A549 treated with Hydrocortisone at 1 μM for 4 hours (cell line): ENCODE measurements around the gene RPL38. TPM values are rescaled to one million over a fixed set of nuclear protein-coding genes. Genes with fewer than 3 reads are reported as not detected.

Experiments used
- total RNA-seq: library from RNA; stranded (reverse); fragments of 200-300 nt; extraction: Qiagen RNA extraction; gene quantifications from 5 replicates; pipeline ENCODE4 v1.2.3, GENCODE V29; 2022

Gene RPL38
- total RNA-seq, result 2,596 to 3,141 TPM (median 2,758 TPM) in 5 replicates

GRCh38 chr17:74203439-74204240, at the start of gene RPL38:
TSS of gene RPL38 (plus strand) at chr17:74203678. CDS start at chr17:74203956, 278 bp downstream.

GRCh38 chr17:74212913-74213791, 9.7 kb downstream of the RPL38 start, which contains the start of gene TTYH2:
TSS of gene TTYH2 (plus strand) at chr17:74213571. CDS start at chr17:74213588, 17 bp downstream.

Other genes with a start within 250 kb of the RPL38 start
- gene TTYH2, start 9.9 kb downstream of the RPL38 start, total RNA-seq, result 1.7 to 2.3 TPM (median 2.0 TPM) in 5 replicates
- gene DNAI2, start 70.6 kb downstream of the RPL38 start, total RNA-seq, result 0.05 to 0.06 TPM in 2 of 5 replicates, not detected in the others
- 0.03 to 0.08 TPM (median 0.05 TPM) in 4 of 5 replicates, not detected in the other for gene KIF19, start 122.5 kb downstream of the RPL38 start, total RNA-seq
- gene BTBD17, start 158.2 kb downstream of the RPL38 start, total RNA-seq, result not detected in 5 replicates
- gene GPR142, start 163.8 kb downstream of the RPL38 start, total RNA-seq, result not detected in 5 replicates
- gene GPRC5C, start 228.4 kb downstream of the RPL38 start, total RNA-seq, result 49.3 to 62.9 TPM (median 55.3 TPM) in 5 replicates